Heart left ventricle (tissue), 13 donors: ENCODE results near the gene SLC30A7.

Experiments
- CTCF ChIP-seq, 12 donors: fragments of 200-600 bp; sonication (generic) in 4 of 12; IDR thresholded peaks; one replicate each; pipeline versions ENCODE4 v1.5.0 to v1.8.0; 2018 to 2022; ENCODE audit warnings: antibody characterized with exemption in 12 of 12, mild to moderate bottlenecking in 5 of 12
- POLR2A ChIP-seq, 2 donors: fragments of 450-650 bp; IDR thresholded peaks; one replicate each; pipeline ENCODE4 v1.6.1; 2017; ENCODE audit warnings: antibody characterized with exemption in 2 of 2, mild to moderate bottlenecking in 2 of 2, moderate library complexity in 2 of 2
- donor health status: ischemic (EF 13 %, LVEDD 7.1; RV severe dilation, severe dysfunction).
- donor health status: DM: no; HTN: yes; CAD: no.
- donor health status: DM: no; HTN: no; CAD: no.
- donor health status: ischemic (EF 25% LVEDD 6.9; RV normal size, moderate dysfunction).
- donor health status: ischemic (EF 25% LVEDD 5.7; RV mildly dilated, moderate dysfunction).
- donor health status: ischemic (EF 35%, LVEDD 5.7; RV mildly dilated, moderate dysfunction).
- donor health status: nonischemic (EF 11% LVEDD 7.7; RV severe dilation, severe dysfunction).
- donor health status: DM: yes; HTN: yes; CAD: no.
- donor health status: PGD.
- donor health status: ischemic (EF 29% LVEDD 5.4; RV normal size, mild dysfunction).
- donor health status: nonischemic (EF 23%, LVEDD 6.1; RV moderate dilation, normal function).

- TF ChIP-seq CTCF (IDR thresholded peaks at IDR 0.05) (no peak), POLR2A (IDR thresholded peaks at IDR 0.05) (no peak)
These were observed 9.3 kb downstream of the SLC30A7 start for GRCh38 chr1:100905181-100905580.
